GM10266 (cell line): ENCODE results near the gene DDX5.

Experiments used
- DNase-seq: peaks from one replicate; pipeline ENCODE4 v3.0.0; 2012; ENCODE audit errors: extremely low spot score
- CTCF ChIP-seq: IDR thresholded peaks from 2 replicates; pipeline ENCODE4 v1.5.1; 2012; ENCODE audit warnings: mild to moderate bottlenecking, low read depth; ENCODE audit not compliant: control insufficient read depth, insufficient read depth; ENCODE audit errors: missing control alignments

DDX5 gene

GRCh38 chr17:64503821-64504768 lies 2.0 kb downstream of the DDX5 start:
- no peak for DNase-seq
- TF ChIP-seq CTCF, result no peak

GRCh38 chr17:64503341-64503740 lies 2.7 kb downstream of the DDX5 start:
- TF ChIP-seq CTCF, result no peak

DNA sequence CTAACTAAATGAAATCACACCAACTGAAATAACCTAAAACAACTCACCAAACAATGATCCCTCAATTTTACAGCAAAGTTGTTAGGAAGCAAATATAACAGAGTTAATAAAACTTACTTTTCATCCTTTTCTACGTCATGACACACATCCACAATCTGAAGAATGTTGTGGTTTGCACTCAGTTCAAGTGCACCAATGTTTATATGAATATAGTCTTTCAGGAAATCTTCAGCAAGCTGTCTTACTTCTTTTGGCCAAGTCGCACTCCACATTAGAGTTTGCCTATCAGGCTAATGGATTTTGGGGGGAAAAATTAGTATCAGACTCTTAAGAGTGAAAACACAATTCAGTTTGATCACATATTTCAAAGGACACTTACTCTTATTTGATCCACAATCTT lies 3.3 kb downstream of the DDX5 start:
- no peak for TF ChIP-seq CTCF
- no peak for DNase-seq

More at GRCh38 chr17:64503341-64503740, 2.7 kb downstream of the DDX5 start:
- DNase-seq, result no peak

DNA sequence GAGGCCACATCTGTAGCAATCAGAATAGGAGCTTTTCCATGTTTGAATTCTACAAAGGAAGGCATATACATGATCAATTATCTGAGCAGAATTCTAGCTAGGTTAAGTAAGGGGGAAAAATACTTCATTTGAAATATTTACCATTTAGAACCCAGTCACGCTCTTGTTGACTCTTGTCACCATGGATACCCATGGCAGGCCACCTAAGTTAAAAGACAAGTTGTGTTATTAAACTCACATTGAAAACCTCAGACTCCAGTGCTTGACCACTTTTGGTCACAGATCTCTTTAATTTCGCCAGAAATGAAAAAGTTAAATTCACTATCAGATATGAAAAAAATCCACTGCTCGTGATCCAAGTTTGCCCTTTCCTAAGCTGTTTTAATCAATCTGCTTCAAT lies 4.1 kb downstream of the DDX5 start:
- no peak for TF ChIP-seq CTCF
- DNase-seq, result no peak

DNA sequence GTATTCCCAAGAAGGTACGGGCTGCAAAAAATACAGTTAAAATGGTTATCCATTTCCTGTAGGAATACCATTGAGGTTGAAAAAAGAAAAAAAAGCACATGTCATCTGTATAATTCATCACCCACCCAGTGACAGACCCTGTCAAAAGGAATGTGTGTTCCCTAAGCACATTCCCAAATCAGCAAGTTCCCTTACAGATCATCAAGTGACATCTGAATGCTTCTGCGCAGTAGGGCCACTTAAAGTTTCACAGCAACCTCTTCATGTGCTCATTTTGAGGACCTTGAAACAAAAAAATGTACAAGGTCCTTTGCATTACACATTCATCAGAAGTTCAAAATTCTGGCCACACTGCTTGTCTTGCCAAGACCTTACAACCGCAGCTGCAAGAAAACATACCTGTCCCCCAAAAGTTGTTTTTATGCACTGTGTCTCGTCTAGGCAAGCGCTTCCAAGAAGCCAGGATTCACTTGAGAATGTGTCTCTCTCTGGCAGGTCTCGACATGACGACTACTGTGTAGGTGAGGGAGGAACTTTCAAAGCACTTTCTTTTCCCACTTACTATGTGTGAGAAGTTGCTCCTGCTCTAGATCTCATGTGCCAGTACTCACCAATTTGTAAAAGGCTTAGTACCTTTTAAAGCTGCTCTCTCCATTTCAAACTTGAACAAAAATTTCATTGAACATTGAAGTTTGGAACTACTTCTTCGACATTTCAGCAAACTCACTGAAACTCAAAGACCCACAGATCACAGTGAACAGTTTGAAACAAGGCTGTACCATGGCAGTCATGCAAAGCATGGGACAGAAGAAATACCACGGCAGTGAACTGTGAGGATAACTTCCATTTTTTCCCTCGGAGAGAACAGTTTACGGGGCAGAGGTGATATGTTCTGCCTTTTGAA lies 5.0 kb downstream of the DDX5 start:
- no peak for DNase-seq
- TF ChIP-seq CTCF, result no peak

GRCh38 chr17:64500487-64500859 lies 5.6 kb downstream of the DDX5 start:
- DNase-seq, result no peak
- TF ChIP-seq CTCF, result no peak
